Measurements from ENCODE around the gene CELF2.
"Not testable (repeated sequence)": the region's sequence is repeated elsewhere in the genome, so short reads cannot be mapped to it uniquely, and the experiment has no call there.

CELF2 gene

DNA sequence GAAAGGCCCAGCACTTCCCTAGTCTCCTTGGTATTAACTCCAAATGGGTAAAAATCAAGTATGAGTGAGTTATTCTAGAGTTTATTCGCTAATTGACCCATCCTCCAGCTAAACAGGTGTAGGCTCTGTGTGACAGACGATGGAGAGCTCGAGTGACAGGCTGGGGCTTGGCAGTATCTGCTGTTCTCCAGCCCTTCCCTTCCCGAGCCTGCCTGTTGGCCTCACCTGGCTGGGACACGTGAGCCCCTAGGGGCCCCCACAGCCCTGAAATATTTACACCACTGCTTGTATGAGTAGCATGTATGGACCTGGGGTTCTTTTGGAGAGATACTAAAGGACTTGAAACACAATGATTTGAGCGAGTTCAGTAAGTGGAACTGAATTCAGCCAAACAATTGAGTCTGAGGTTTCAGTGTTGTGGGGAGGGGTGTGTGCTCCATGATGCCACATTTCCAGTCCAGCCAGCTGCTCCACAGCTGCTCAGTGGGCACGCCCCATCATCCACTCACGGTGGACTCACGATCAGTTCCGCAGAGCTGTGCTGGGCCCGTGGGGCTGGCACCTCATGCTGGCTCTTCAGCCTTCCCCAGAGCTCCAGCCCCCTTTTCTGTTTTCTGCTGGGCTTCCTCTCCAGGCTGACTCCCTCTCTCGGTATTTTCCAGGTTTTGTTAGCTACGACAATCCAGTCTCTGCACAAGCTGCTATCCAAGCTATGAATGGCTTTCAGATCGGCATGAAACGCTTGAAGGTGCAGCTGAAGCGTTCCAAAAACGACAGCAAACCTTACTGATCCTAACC lies 310.8 kb downstream of the CELF2 start:
- no peak for DNase-seq (ENCODE audit: low read depth)

DNA sequence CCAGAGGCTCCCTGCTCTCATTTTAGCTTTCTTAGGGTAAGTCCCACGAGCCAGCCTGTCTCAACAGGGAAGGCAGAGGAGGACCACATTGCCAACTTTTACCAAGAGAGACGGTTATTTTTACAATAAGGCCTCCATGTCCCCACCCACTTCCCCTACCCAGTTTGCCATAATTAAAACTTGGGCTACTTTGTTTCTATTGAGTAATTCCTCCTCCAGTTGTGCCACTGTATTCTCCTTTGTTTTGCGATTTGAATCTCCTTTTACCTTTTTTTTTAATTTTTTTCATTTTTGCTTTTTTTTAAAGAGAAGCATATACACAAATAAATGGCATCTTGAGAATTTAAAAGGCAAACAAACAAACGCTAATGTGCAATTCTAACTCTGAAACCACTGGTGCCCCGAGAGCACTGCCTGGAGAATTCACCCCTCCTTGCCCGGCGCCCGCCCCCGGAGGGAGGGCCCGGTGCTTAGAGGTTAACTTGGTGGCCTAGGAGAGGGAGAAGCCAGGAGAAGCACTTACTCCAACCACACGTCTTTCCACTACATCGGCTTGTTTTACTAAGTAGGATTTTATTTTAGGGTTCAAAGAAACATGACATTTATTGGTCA lies 311.5 kb downstream of the CELF2 start:
- no peak for DNase-seq (ENCODE audit: low read depth)

DNA sequence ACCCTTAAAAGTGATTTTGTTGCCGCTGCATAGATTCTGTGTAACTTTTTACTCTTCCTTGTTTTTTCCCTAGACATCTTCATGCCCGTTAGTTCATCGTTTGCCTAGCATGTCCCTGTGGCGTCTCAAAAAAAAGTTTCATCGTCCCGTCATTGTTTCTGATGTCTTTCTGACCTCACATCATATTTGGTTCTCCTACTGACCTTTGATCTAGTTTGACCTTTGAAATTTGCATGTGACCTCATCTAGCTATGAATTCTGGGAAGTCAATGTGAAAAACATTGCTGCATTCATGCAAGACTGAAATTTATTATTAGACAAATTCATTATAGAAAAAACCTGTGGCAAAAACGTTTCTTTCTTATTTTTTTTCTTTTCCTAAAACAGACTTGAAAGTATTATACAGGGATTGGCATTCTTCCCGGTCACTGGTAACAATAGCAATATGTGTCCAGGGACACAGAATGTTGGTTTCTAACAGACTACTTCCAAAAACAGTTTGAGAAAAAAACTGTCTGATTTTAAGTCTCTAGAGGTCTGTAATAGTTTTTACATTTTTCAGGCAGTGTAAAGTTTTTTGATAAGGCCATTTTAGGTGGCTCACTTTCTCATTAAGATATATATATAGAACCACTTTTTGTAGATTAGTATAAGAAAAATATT lies 312.8 kb downstream of the CELF2 start:
- no peak for DNase-seq (ENCODE audit: low read depth)

DNA sequence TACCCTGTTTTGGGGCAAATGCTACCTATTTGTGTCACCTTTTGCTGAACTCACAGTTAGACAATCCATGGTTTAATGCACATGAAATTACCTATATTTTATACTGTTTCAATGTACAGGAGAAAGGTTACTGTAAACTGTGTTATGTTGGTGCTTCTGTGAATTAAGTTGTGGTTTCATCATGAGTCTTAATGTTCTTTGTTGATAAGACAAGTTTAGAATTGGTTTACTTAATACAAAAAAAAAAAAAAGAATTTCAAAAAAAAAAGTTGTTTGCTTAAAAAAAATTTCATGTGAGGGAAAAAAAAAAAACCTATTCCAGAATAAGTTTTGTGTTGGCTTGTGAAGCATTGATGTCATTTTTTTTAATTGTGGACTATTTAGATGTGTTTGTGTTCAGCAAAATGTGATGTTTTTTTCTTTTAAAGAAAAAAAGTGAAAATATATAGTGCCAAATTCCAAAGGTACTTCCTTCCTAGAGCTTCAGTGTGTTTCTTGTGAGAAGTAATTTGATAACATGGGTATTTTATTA lies 313.4 kb downstream of the CELF2 start:
- no peak for DNase-seq (ENCODE audit: low read depth)

DNA sequence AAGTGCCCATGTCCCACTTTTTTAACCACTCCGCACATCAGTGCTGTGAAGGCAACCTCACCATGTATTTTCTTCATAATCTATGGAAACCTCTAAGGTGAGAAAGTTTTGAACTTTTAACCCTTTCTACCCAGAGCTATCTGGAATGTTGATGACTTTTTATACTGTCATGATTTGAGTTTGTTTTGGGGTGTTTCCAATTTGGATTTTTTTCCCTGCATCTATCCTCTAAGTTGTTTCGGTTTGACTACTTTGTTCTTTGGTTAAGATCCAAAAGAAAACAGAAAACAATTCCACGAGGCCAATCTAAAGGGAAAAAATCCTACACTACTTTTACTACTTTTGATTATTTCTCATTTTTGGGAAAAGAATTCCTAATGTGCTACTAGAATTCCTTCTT lies 314.1 kb downstream of the CELF2 start:
- DNase-seq (ENCODE audit: low read depth): no peak

DNA sequence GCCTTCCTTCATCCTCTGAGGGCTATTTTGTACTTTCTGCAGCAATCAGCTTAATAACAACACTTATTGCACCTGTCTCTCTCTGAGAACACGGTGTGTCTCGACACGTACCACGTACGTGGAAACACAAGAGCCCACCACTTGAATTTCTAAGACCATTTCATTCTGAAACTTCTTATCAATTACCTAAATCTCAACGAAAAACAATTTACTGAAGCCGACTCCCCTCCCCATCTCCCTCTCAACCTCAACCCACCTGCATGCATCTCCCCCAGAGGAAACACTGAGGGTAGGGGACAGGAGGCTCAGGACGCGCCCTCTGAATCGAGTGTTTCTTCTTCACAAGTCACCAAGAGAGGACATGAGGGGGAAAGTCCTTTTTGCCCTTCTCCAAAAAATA lies 315.2 kb downstream of the CELF2 start:
- DNase-seq (ENCODE audit: low read depth): no peak

DNA sequence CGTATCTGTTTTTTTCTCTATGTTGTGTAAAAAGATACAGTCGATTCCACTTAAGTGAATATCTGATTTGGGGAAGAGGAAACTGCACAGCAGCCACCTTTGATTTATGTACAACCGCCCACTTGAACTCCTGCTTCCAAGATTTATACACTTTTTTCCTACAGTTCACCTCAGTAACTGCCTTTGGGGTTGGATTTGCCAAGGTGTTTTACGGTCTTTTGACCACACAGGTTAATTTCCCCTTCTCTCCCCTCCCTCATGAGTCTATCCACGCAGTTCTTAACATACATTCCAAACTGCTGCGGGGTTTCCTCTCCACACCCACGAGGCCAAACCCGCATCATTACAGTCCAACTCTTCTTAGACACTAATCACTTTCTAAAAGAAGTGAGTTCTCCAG lies 316.8 kb downstream of the CELF2 start:
- no peak for DNase-seq (ENCODE audit: low read depth)

DNA sequence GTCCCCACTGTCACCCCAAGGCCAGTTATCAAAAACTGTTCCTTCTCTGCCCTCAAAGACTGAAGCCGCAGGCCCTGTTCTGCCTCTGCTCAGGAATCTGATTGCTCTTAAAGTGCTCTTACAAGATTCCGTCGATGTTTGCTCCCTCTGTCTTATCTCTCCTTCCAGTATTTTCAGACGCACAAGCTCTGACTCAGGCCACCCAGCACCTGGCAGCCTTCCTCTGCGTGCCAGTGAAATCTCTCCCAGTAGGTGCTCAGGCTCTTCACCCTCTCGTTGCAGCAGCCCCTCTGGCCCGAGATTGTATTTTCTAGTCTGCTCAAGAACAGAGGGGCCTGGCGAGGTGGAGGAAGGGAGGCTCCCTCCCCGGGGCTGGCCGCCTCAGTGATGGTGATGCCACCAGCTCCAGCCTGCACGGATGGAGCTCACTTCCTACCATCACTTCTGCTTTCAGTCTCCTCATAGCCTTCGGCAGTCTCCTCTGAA lies 317.5 kb downstream of the CELF2 start:
- DNase-seq (ENCODE audit: low read depth): no peak

DNA sequence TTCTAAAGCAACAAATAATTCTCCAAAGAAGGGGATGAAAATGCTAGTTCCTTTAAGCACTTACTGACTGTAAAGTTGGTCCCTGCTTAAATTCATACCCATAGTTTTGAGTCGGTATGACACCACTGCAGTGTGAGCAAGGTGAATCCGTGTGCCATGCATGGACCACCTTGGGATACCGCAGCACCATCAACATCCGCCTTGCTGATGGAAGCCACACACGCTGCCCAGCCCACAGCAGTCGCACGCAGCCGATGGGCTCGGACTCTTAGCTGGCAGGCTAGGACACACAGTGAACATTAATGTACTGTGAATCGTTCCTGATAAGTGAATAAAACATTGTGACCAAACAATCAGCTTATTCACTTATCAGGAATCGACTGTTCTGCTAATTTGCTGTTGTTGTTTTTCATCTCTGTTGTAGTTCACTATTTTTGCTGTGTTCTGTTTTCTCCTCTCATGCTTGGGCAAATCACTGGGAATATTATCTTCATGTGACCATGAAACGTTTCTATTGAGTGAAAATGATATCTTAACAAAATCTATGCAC lies 318.3 kb downstream of the CELF2 start:
- DNase-seq (ENCODE audit: low read depth): no peak

DNA sequence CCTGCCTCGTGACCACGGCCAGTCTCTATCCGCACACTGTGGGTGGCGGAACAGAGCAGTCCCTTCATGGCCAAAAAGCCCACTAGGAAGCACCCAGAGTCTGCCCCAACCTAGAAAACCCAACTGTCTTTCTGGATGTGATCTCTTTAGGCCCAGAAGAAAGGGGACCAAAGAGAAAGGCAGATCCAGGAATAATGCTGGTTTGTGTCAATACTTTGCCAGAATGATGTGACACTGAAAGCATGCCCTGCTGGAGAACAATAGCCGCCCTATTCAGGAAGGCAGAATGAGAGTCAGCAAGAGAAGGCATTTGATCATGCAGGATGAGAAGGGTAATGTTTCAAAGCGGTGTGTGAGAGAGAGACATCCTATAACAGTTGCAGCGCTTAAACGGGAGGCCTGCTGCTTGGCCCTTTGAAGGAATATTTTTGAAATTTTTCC lies 319.1 kb downstream of the CELF2 start:
- no peak for DNase-seq (ENCODE audit: low read depth)

DNA sequence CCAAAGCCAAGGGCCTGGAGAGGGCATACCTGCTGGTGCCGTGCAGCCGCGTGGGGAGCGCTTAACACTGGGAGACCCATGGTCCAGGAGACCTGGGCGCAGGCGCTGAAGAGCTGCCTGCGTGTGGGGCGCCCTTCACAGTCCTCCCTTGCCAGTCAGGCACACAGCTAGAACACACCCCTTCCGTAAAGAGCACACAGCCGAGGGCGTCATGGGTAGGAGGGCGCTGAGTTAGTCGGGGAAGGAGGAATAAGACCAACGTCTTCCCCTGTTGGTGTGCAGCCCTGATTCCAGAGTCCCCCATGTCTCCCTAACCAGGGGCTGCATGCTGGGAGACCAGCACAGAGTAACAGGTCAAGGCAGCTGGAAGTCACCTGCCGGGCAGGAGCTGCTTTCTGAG lies 319.8 kb downstream of the CELF2 start:
- DNase-seq (ENCODE audit: low read depth): no peak

DNA sequence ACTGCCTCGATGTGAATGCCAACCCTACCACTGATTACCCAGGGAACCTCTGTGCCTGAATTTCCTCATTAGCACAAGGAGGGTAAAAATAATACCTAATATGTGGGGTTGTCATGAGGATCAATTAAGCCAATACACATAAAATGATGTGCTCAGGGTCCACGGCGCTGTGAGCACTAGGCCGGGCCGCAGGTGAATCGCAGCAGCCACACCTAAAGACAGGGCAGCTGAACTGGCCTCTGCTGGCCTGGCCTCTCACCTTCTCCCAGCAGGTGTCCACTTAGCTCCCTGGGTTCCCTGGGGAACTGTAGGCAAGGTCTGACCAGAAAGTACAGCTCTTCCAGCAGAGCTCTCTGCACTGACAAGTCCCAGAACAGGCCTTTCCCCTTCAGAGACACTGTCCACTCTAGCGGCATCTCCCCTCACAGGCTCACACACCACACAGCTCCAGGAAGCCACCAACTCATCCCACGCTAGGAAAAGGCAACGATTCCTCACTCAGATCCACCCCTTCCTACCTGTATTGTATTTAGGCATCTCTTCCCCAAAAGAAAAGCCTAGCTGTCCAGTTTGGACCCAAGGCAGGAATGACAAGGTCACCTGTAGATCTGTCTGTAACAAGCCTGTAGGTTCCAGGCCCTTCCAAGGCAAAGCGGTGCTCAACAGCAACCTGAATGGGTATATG lies 320.6 kb downstream of the CELF2 start:
- no peak for DNase-seq (ENCODE audit: low read depth)

DNA sequence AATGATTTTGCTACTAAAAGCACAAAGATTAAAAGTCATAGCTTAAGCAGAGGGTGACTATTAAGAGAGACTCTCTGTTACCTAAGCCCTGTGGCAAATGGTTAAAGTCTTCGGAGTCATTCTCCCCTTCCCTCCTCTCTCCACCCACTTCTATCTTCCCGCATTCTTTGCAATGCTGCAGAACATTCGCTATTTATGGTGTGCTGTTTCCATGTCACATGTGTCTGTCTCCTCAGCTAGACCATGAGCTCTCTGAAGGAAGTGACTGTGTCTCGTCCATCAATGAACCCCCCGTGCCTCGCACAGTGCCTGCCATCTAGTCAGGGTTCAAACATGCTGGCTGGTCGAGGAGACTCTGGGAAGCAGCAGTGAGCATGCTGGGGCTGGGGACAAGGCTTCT lies 321.3 kb downstream of the CELF2 start:
- DNase-seq (ENCODE audit: low read depth): no peak

DNA sequence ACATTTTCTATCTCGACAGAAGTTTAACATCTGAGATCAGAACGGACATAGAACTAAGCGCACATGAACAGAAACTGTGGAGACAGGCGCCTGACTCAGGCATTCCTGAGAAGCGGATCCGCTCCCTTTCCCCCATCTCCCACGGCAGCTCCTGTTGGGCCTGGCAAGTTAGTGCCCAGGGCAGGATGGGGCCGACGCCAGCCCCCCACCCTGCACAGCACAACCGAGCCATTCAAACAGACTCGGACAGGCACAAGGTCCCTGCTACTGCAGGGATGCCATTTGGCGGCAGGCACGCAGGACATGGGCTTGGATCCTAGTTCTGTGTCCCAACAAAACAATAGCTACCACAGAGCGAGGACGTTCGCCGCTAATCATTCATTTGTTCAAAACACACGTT lies 322.0 kb downstream of the CELF2 start:
- no peak for DNase-seq (ENCODE audit: low read depth)

DNA sequence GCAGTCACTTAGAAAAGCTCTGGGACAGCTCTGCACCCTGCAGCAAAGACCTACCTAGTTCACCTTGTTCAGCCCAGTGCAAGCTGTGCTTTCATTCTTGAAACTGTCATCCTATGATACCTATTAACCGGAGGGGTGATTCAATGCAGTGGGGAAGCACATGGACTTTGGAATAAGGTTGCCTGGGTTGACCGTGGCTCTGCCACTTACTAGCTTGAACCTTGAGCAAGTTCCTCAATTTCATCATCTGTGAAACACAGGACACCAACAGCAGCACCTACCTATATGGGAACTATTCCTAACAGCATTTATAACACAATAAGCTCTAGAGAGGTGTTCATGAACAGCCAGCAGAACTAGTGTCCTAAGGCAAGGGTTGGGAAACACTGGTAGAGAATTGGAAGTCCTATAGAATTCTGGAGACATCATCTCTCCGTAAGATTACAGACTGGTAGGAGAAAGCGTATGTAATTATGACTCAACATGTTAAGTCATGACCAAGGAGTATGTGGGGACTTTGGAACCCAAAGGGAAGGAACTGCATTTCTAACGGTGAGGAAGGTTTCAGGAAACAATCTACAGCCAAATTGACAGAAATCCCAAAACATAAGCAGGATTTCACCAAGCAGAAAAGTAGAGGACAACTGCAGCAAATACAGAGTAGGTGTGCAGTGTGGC lies 323.8 kb downstream of the CELF2 start:
- DNase-seq (ENCODE audit: low read depth): no peak

DNA sequence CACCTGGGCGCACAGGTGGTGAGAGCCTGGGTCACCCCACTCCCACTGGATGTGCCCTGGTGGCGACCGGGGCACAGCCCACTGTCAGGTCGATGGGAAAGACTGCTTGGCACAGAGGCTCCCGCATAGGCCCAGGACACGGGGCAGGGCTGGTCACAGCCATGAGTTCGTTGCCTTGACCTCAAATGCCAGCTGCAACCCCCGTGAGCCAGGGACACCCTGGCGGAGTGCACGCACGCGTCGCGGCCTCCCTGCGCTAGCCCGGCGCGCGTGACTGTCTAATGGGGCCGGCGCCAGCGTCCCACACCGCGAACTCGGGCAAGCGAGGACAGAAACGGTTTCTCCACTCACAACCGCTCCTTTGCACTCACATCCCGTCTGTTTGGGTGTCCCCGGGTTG lies 326.4 kb downstream of the CELF2 start:
- DNase-seq (ENCODE audit: low read depth): no peak

DNA sequence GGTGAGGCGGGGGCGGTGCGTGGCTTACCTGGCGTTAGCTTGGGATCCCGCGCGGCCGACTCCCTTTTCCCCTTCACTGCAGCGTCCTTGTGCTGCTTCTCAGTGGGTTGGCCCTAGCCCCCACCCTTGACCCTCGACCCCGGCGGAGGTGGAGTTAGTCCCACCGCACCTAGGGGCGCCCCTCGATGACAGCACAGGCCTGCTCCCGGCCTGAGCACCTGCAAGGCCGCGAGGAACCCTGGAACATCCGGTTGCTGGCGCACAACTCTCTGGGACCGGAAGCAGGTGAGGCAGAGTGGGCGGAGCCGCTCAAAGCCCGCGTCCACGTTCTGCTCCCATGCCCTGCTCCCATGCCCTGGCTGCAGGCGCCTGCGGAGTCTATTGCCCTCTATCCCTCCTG lies 326.9 kb downstream of the CELF2 start:
- no peak for DNase-seq (ENCODE audit: low read depth)

DNA sequence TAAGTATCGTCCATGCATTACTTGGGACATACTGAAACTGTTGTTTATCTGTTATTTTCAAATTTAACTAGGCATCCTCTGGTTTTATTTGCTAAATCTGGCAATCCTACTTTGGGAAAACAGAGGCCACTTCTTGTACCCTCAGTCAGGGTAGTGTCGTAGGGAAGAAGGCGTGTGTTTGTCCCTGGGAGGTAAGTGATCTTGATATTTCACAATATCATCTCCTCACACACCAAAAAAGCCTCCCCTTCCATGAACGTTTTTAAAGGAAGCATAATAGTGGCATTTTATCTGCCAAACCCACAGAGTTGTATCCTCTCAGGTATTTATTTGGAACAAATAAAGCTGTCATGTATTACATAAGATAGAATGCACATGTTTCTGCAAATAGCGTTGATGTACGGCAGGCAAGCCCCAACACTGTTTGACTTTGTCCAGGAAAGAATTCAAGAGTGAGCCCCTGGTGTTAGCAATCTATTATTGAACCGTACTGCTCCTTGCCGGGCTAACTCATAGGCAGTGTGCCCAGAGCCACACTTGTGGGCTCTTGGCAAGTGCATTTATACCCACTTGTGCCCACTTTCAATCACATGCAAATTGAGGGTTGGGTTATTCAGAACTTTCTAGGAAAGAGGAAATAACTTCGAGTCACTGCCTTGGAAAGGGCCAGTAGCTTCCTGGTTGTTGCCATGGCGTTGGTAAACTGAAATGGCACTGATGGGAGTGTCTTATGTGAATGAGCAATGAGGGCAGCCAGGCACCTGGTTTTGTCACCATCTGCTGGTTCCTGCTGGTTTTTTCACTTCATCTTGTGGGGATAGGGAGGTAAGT lies 327.8 kb downstream of the CELF2 start:
- DNase-seq (ENCODE audit: low read depth): no peak

DNA sequence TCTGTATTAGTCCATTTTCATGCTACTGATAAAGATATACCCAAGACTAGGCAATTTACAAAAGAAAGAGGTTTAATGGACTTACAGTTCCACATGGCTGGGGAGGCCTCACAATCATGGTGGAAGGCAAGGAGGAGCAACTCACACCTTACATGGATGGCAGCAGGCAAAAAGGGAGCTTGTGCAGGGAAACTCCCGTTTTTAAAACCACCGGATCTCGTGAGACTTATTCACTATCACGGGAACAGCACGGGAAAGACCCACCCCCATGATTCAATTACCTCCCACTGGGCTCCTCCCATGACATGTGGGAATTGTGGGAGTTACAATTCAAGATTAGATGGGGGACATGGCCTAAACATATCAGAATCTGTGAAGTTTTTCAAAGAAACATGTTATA lies 329.9 kb downstream of the CELF2 start:
- not testable (repeated sequence) for DNase-seq (ENCODE audit: low read depth)

DNA sequence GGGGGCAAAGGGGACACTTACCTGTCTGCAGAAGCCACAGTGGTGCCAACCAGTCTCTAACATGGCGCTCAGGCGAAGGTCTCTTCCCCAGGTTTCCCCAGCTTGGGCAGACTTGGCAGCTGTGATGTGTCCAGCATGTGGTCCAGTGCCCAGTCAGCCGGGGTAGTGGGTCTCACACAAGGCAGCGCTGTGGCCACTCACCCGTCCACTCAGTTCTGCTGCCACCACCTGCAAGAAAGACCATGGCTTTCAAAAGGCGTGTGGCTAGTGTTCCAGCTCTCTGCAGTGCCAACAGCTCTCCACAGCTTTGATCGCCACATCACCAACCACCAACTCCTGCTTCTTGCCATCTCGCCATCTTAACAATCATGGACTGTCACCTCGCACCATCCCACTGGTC lies 334.1 kb downstream of the CELF2 start:
- no peak for DNase-seq (ENCODE audit: low read depth)

Measured in stimulated activated CD8-positive, alpha-beta memory T cell treated with anti-CD3 and anti-CD28 coated beads, Interleukin-15, amount 100 ng/mL, for 24 hours (primary cell).